ENCODE measurements around the gene IGSF9. TPM values are rescaled to one million over a fixed set of nuclear protein-coding genes. Genes with fewer than 3 reads are reported as not detected.

Gene IGSF9
- total and polyA plus RNA-seq, 10 of the 15 experiments (the other 5 are each of a cell fraction or from before 2014, with no cell fraction given), result 0.04 to 0.07 TPM; not detected in 8

GRCh38 chr1:159944623-159945455 is 574 bp downstream of the IGSF9 start (continued):
- TF ChIP-seq ETV6 (conservative IDR thresholded peaks at IDR 0.05 in 1 of 2, IDR thresholded peaks at IDR 0.05 in 1 of 2; ENCODE audit: borderline replicate concordance in 1 of 2, low read depth in 1 of 2), result no peak
- no peak for TF ChIP-seq JUND (IDR thresholded peaks at IDR 0.05; ENCODE audit: low read depth, low read length)
- TF ChIP-seq TCF12 (IDR thresholded peaks at IDR 0.05; ENCODE audit: low read depth, low read length), result no peak
- no peak for TF ChIP-seq STAT3 (IDR thresholded peaks at IDR 0.05; ENCODE audit: low read depth, low read length)
- TF ChIP-seq CUX1 (IDR thresholded peaks at IDR 0.05; ENCODE audit: insufficient replicate concordance, low read depth, low read length), result no peak
